Adrenal gland (tissue), 12 donors: ENCODE results near the gene IL1RL1. TPM values are rescaled to one million over a fixed set of nuclear protein-coding genes. Genes with fewer than 3 reads are reported as not detected.

ENCODE experiments used
- DNase-seq, 7 donors: peaks; one replicate each; pipeline ENCODE4 v3.0.0-alpha.2; 2019 to 2020
- H3K27ac ChIP-seq, 5 donors: fragments of 200-600 bp; sonication (generic) in 4 of 5; 1 replicate in 3 of 5; 2 replicates in 2 of 5; pipeline versions ENCODE4 v1.5.1 to v1.8.0; 2016 to 2020; ENCODE audit warnings: mild to moderate bottlenecking in 1 of 5
- H3K27me3 ChIP-seq: fragments of 200-600 bp; 2 replicates; pipeline ENCODE4 v1.8.0; 2021
- H3K36me3 ChIP-seq, 2 donors: fragments of 200-600 bp; replicated peaks in 1 of 2; 1 replicate in 1 of 2; 2 replicates in 1 of 2; pipeline versions ENCODE4 v1.5.1 to v1.8.0; 2018 to 2022
- H3K4me1 ChIP-seq, 2 donors: fragments of 200-600 bp; replicated peaks in 1 of 2; 1 replicate in 1 of 2; 2 replicates in 1 of 2; pipeline versions ENCODE4 v1.5.1 to v1.8.0; 2018 to 2021
- H3K4me3 ChIP-seq, 4 donors: fragments of 200-600 bp; sonication (generic) in 3 of 4; one replicate each; pipeline ENCODE4 v1.5.1; 2016 to 2018
- H3K9me3 ChIP-seq, 3 donors: fragments of 200-600 bp; sonication (generic) in 1 of 3; replicated peaks in 1 of 3; 1 replicate in 2 of 3; 2 replicates in 1 of 3; pipeline versions ENCODE4 v1.5.1 to v1.8.0; 2016 to 2021
- CTCF ChIP-seq, 6 experiments: fragments of 450-650 bp in 4 of 6; fragments of 200-600 bp in 2 of 6; sonication (generic) in 1 of 6; IDR thresholded peaks; 1 replicate in 5 of 6; 2 replicates in 1 of 6; pipeline versions ENCODE4 v1.5.1 to v1.8.0; 2016 to 2021; ENCODE audit warnings: antibody characterized with exemption in 6 of 6, mild to moderate bottlenecking in 2 of 6, moderate library complexity in 1 of 6
- POLR2A ChIP-seq, 2 donors: fragments of 450-650 bp; IDR thresholded peaks; one replicate each; pipeline ENCODE4 v1.6.1; 2017; ENCODE audit warnings: antibody characterized with exemption in 2 of 2, mild to moderate bottlenecking in 2 of 2, moderate library complexity in 1 of 2
- WGBS, 4 donors: extraction: QIAGEN DNeasy Blood & Tissue Kit in 2 of 4; methylation state at CpG; one replicate each; pipeline versions ENCODE4 v1.1.5 to v1.1.7; 2013 to 2017; 5-methylcytosine and 5-hydroxymethylcytosine counted together
- intact Hi-C, 2 donors: fragments of 100-400 bp; cut with DNase I; formaldehyde crosslinking; loops; one replicate each; pipeline versions ENCODE4 v1.14.1 to v1.15.0; 2022 to 2023
- polyA plus RNA-seq, 3 donors: library from polyadenylated mRNA; stranded (reverse); fragments of 200-250 nt in 2 of 3; fragments of 350-450 nt in 1 of 3; fragmentation: Illumina TruSeq in 1 of 3; extraction: RNeasy Lipid Tissue Mini Kit (QIAGEN cat#74804) in 1 of 3; gene quantifications; one replicate each; pipeline ENCODE4 v1.2.3, GENCODE V29; 2013 to 2014
- total RNA-seq, 9 donors: library from RNA; depleted of rRNA in 4 of 9; stranded (reverse); fragments of >200 nt in 4 of 9; fragments of 120-200 nt in 1 of 9; fragmentation: NEBNext Ultra II Directional in 1 of 9; extraction: Animal tissue kit (Norgen Biotek cat#: 25700) in 1 of 9; gene quantifications; one replicate each; pipeline versions ENCODE4 v1.1.0 to v1.2.4, GENCODE V29; 2013 to 2023
- donor health status: healthy with polysubstance abuse.
- donor health status: Bipolar disorder and iron deficiency.
- donor health status: DM: yes; HTN: yes; CAD: no.
- donor health status: DM: no; HTN: no; CAD: no.
- donor health status: DM: no; HTN: no; CAD: no.
- donor health status: DM: yes; HTN: yes; CAD: no.

Gene IL1RL1
- total and polyA plus RNA-seq, 12 donors, result 2.1 to 74.8 (median 23.4) TPM

- Histone ChIP-seq H3K27me3 (no peaks in the 10 kb centered on the region), H3K9me3 (no peaks in the 10 kb centered on the region), H3K4me1 (no peaks in the 10 kb centered on the region), H3K27ac (no peak overlapping the region), H3K4me3 (no peak overlapping the region), H3K36me3 (no peaks in the 10 kb centered on the region)
- TF ChIP-seq CTCF (IDR thresholded peaks at IDR 0.05) (no peak), POLR2A (IDR thresholded peaks at IDR 0.05) (no peak)
- no peak for DNase-seq
- intact Hi-C loops, result no loop called here
- WGBS, 4 donors, result 25 to 73% (median 38%) methylated on average over 1 of the region's 1 CpG
Observed at GRCh38 chr2:102392942-102393341, 81.6 kb downstream of the IL1RL1 start.

- TF ChIP-seq POLR2A (IDR thresholded peaks at IDR 0.05), result no peak
- no peak for TF ChIP-seq CTCF (IDR thresholded peaks at IDR 0.05)
- DNase-seq, result no peak
- Histone ChIP-seq H3K27ac (no peak overlapping the region), H3K4me1 (no peaks in the 10 kb centered on the region), H3K27me3 (no peaks in the 10 kb centered on the region), H3K9me3 (no peaks in the 10 kb centered on the region), H3K4me3 (no peak overlapping the region), H3K36me3 (no peaks in the 10 kb centered on the region)
- WGBS, 4 donors, result 39 to 91% (median 69%) methylated on average over 2 of the region's 2 CpGs
- intact Hi-C loops, result no loop called here
Observed at GRCh38 chr2:102396012-102396411, 84.6 kb downstream of the IL1RL1 start.

- no peak for TF ChIP-seq POLR2A (IDR thresholded peaks at IDR 0.05)
- TF ChIP-seq CTCF (IDR thresholded peaks at IDR 0.05), result no peak
- Histone ChIP-seq H3K36me3 (no peaks in the 10 kb centered on the region), H3K27me3 (no peaks in the 10 kb centered on the region), H3K4me3 (no peak overlapping the region), H3K27ac (no peak overlapping the region), H3K9me3 (no peaks in the 10 kb centered on the region), H3K4me1 (no peaks in the 10 kb centered on the region)
- WGBS, 4 donors, result 73 to 83% (median 80%) methylated on average over 6 of the region's 6 CpGs
- no peak for DNase-seq
- intact Hi-C loops, result no loop called here
Observed at GRCh38 chr2:102397209-102397608, 85.8 kb downstream of the IL1RL1 start.

GRCh38 chr2:102399499-102400141, 88.3 kb downstream of the IL1RL1 start:
- Histone ChIP-seq H3K27me3 (no peaks in the 10 kb centered on the region), H3K4me3 (no peak overlapping the region), H3K9me3 (no peaks in the 10 kb centered on the region), H3K4me1 (no peaks in the 10 kb centered on the region), H3K27ac (no peak overlapping the region), H3K36me3 (no peaks in the 10 kb centered on the region)
- TF ChIP-seq CTCF (IDR thresholded peaks at IDR 0.05) (no peak), POLR2A (IDR thresholded peaks at IDR 0.05) (no peak)
- no peak for DNase-seq
- 66 to 85% (median 78%) methylated on average over 6 to 7 of the region's 7 CpGs for WGBS, 4 donors
- intact Hi-C loops, result no loop called here
